Aorta (tissue), 5 donors: ENCODE measurements around the gene HOOK1. TPM values are rescaled to one million over a fixed set of nuclear protein-coding genes. Genes with fewer than 3 reads are reported as not detected.
"Not testable (repeated sequence)": the region's sequence is repeated elsewhere in the genome, so short reads cannot be mapped to it uniquely, and the experiment has no call there.

Experiments used
- ATAC-seq: fragments of 200-7000 bp; cut with Tn5 transposase; one replicate; pipeline ENCODE4 v1.9.1; 2022; ENCODE audit warnings: moderate library complexity; ENCODE audit not compliant: low FRiP score
- DNase-seq, 2 donors: peaks; one replicate each; pipeline ENCODE4 v3.0.0-alpha.2; 2020
- H3K27ac ChIP-seq, 2 donors: one replicate each; pipeline ENCODE4 v1.5.1; 2013; ENCODE audit warnings: low read length in 2 of 2, mild to moderate bottlenecking in 2 of 2, moderate library complexity in 2 of 2, control low read depth in 1 of 2, inconsistent platforms in 1 of 2, low read depth in 1 of 2
- H3K27me3 ChIP-seq, 2 donors: one replicate each; pipeline ENCODE4 v1.6.1; 2013; ENCODE audit warnings: control low read depth in 1 of 2, low read length in 1 of 2, mild to moderate bottlenecking in 1 of 2, moderate library complexity in 1 of 2; ENCODE audit not compliant: insufficient read depth in 2 of 2, control insufficient read depth in 1 of 2
- H3K36me3 ChIP-seq, 2 donors: one replicate each; pipeline ENCODE4 v1.6.1; 2013; ENCODE audit warnings: control low read depth in 1 of 2, low read length in 1 of 2, mild to moderate bottlenecking in 1 of 2; ENCODE audit not compliant: insufficient read depth in 2 of 2, control insufficient read depth in 1 of 2
- H3K4me1 ChIP-seq, 2 donors: one replicate each; pipeline ENCODE4 v1.6.1; 2013; ENCODE audit warnings: low read length in 2 of 2, control low read depth in 1 of 2, mild to moderate bottlenecking in 1 of 2, moderate library complexity in 1 of 2; ENCODE audit not compliant: insufficient read depth in 2 of 2, control insufficient read depth in 1 of 2
- H3K4me3 ChIP-seq, 2 donors: one replicate each; pipeline ENCODE4 v1.5.1; 2013; ENCODE audit warnings: low read length in 2 of 2, control low read depth in 1 of 2, mild to moderate bottlenecking in 1 of 2
- H3K9me3 ChIP-seq: one replicate; pipeline ENCODE4 v1.6.1; 2013; ENCODE audit warnings: mild to moderate bottlenecking, low read length; ENCODE audit not compliant: control insufficient read depth
- WGBS, 2 donors: extraction: QIAGEN DNeasy Blood & Tissue Kit; methylation state at CpG; one replicate each; pipeline ENCODE4 v1.1.7; 2013; 5-methylcytosine and 5-hydroxymethylcytosine counted together
- intact Hi-C, 2 donors: fragments of 100-400 bp; cut with DNase I; formaldehyde crosslinking; loops; one replicate each; pipeline versions ENCODE4 v1.14.2 to v1.15.0; 2022
- polyA plus RNA-seq, 2 donors: library from polyadenylated mRNA; stranded (reverse); fragments of 200-250 nt; gene quantifications; one replicate each; pipeline ENCODE4 v1.2.3, GENCODE V29; 2013
- total RNA-seq, 2 donors: library from RNA; stranded (reverse); fragmentation: NEBNext Ultra II Directional; extraction: Animal tissue kit (Norgen Biotek cat#: 25700); gene quantifications; one replicate each; pipeline ENCODE4 v1.2.1, GENCODE V29; 2021
- donor health status: healthy with polysubstance abuse.
- donor health status: Bipolar disorder and iron deficiency.
- donor health status: DM: no; HTN: no; CAD: no.
- donor health status: DM: no; HTN: no; CAD: no.
- donor health status: DM: yes; HTN: yes; CAD: no.

Gene HOOK1
- total and polyA plus RNA-seq, 4 donors, result 0.13 to 2.8 (median 0.95) TPM

DNA sequence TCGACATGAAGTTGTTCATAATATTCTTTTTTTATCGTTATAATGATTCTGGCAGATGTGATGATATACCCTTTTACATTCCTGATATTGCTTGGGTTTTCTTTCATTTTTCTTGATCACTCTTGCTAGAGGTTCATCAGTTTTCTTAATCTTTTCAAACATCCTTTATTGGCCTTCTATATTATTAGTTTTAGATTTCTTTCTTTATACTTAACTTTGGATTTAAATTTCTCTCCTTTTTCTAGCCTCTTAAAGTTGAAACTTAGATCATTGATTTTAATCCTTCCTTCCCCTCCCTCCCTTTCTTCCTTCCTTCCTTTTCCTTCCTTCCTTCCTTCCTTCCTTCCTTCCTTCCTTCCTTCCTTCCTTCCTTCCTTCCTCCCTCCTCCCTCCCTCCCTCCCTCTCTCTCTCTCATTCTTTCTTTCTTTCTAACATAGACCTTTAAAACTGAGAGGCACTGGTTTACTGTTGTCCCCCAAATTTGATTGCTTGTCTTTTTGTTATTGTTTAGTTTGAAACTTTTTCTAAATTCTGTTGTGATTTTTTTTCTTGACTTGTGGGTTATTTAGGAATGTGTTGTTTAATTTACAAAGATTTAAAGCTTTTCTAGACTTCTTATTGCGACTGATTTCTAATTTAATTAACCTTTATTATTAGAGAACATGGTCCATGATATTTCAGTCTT lies 31.6 kb downstream of the HOOK1 start:
- Histone ChIP-seq H3K4me3 (no peak overlapping the region), H3K4me1 (no peaks in the 10 kb centered on the region), H3K27me3 (no peaks in the 10 kb centered on the region), H3K27ac (no peak overlapping the region), H3K36me3 (no peaks in the 10 kb centered on the region), H3K9me3 (no peaks in the 10 kb centered on the region)
- ATAC-seq (no peak), DNase-seq (no peak)
- intact Hi-C loops, result no loop called here
- WGBS, 2 donors, result 95 to 96% methylated on average over 3 of the region's 3 CpGs

- Histone ChIP-seq H3K4me3 (no peak overlapping the region), H3K27ac (no peak overlapping the region), H3K36me3 (no peaks in the 10 kb centered on the region), H3K9me3 (no peaks in the 10 kb centered on the region), H3K27me3 (no peaks in the 10 kb centered on the region), H3K4me1 (no peaks in the 10 kb centered on the region)
- DNase-seq (no peak), ATAC-seq (no peak)
- WGBS, 2 donors, result 92 to 95% methylated on average over 2 of the region's 2 CpGs
- intact Hi-C loops, result no loop called here
Measured at GRCh38 chr1:59846895-59847282, 32.1 kb downstream of the HOOK1 start.

GRCh38 chr1:59852117-59852516 lies 37.4 kb downstream of the HOOK1 start:
- H3K36me3 ChIP-seq, result no peaks in the 10 kb centered on the region
- DNase-seq (no peak), ATAC-seq (no peak)
- intact Hi-C loops, result no loop called here
- no peaks in the 10 kb centered on the region for H3K27me3 ChIP-seq
- H3K9me3 ChIP-seq, result no peaks in the 10 kb centered on the region
- 87 to 89% methylated on average over 1 of the region's 1 CpG for WGBS, 2 donors
- no peaks in the 10 kb centered on the region for H3K4me1 ChIP-seq
- no peak overlapping the region for H3K4me3 ChIP-seq
- no peak overlapping the region for H3K27ac ChIP-seq

DNA sequence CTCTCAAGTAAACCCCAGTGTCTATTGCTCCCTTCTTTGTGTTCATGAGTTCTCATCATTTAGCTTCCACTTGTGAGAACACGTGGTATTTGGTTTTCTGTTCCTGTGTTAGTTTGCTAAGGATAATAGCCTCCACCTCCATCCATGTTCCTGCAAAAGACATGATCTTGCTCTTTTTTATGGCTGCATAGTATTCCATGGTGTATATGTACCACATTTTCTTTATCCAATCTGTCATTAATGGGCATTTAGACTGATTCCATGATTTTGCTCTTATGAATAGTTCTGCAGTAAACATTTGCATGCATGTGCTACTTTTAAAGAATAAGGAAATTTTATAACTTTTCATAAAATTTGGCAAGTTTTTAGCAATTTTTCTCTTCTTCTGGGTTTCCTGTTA lies 40.5 kb downstream of the HOOK1 start:
- ATAC-seq, result not testable (repeated sequence)

DNA sequence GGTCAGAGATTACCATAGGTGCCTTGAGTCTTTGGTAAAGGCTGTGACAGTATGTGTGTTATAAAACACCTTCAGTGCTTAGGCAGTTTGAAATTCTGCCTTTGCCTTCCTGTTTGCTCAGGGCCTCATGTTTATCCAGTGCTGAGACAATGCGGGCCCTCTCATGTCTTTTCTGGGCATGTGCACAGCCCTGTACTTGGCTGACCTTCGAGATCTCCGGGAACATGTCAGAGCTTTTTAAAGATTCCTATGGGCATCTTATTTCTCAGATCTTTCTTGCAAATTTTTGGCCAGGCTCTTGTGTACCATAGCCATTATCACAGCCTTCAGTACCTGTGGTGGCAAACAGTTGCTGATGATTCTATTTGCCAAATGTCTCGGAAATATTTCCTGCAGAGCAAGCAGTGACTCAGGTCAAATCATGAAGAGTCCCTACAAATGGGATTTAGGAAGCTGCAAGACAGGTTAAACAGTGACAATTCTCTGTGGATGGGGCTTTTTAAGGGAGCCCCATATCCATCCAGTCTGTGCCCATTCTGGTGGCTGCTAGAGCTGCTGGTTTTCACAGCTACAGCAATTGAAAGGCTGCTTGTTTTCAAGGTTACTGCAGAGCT lies 42.1 kb downstream of the HOOK1 start:
- DNase-seq (no peak), ATAC-seq (no peak)
- Histone ChIP-seq H3K9me3 (no peaks in the 10 kb centered on the region), H3K27me3 (no peaks in the 10 kb centered on the region), H3K4me3 (no peak overlapping the region), H3K27ac (no peak overlapping the region), H3K36me3 (no peaks in the 10 kb centered on the region), H3K4me1 (no peaks in the 10 kb centered on the region)
- intact Hi-C loops, result no loop called here
- 64 to 82% methylated on average over 4 of the region's 4 CpGs for WGBS, 2 donors

More for the DNA sequence above, 40.5 kb downstream of the HOOK1 start:
- intact Hi-C loops, H3K27me3 ChIP-seq, DNase-seq, H3K9me3 ChIP-seq, H3K36me3 ChIP-seq, H3K4me1 ChIP-seq, H3K4me3 ChIP-seq, H3K27ac ChIP-seq: not testable (repeated sequence)
- 96 to 97% methylated on average over 1 of the region's 1 CpG for WGBS, 2 donors

- intact Hi-C loops, result no loop called here
- Histone ChIP-seq H3K4me3 (no peak overlapping the region), H3K27ac (no peak overlapping the region), H3K36me3 (no peaks in the 10 kb centered on the region), H3K27me3 (no peaks in the 10 kb centered on the region), H3K9me3 (no peaks in the 10 kb centered on the region), H3K4me1 (no peaks in the 10 kb centered on the region)
- ATAC-seq, result no peak
- WGBS, 2 donors, result 84 to 85% methylated on average over 5 of the region's 5 CpGs
- no peak for DNase-seq
Measured at GRCh38 chr1:59857679-59858354, 43.1 kb downstream of the HOOK1 start.

- no peak overlapping the region for H3K4me3 ChIP-seq
- H3K9me3 ChIP-seq, result no peaks in the 10 kb centered on the region
- no peaks in the 10 kb centered on the region for H3K4me1 ChIP-seq
- no peaks in the 10 kb centered on the region for H3K36me3 ChIP-seq
- intact Hi-C loops, result no loop called here
- WGBS, 2 donors, result 92 to 93% methylated on average over 2 of the region's 2 CpGs
- no peaks in the 10 kb centered on the region for H3K27me3 ChIP-seq
- ATAC-seq (no peak), DNase-seq (no peak)
- no peak overlapping the region for H3K27ac ChIP-seq
Measured at GRCh38 chr1:59866462-59866861, 51.7 kb downstream of the HOOK1 start.

- intact Hi-C loops, result no loop called here
- Histone ChIP-seq H3K4me1 (no peaks in the 10 kb centered on the region), H3K27me3 (no peaks in the 10 kb centered on the region), H3K27ac (no peak overlapping the region), H3K36me3 (no peaks in the 10 kb centered on the region), H3K4me3 (no peak overlapping the region), H3K9me3 (no peaks in the 10 kb centered on the region)
- ATAC-seq (no peak), DNase-seq (no peak)
Measured at GRCh38 chr1:59871746-59872145, 57.0 kb downstream of the HOOK1 start.
